SK-N-SH treated with all-trans-retinoic acid at 6 μM for 48 hours (cell line): ENCODE data around the gene TCEA2.

Experiments used
- ATAC-seq: fragments of 200-7000 bp; cut with Tn5 transposase; 3 replicates; pipeline ENCODE4 v1.9.1; 2020; ENCODE audit warnings: mild to moderate bottlenecking, moderate library complexity
- ARNTL ChIP-seq: fragments of 450-650 bp; formaldehyde crosslinking; IDR thresholded peaks from 2 replicates; pipeline ENCODE4 v1.5.0; 2020; ENCODE audit warnings: low read depth, mild to moderate bottlenecking, moderate library complexity, borderline replicate concordance
- BACH2 ChIP-seq: fragments of 250-450 bp; sonication (Bioruptor Pico); IDR thresholded peaks from 2 replicates; pipeline ENCODE4 v1.9.0; 2021; ENCODE audit warnings: mild to moderate bottlenecking, borderline replicate concordance
- CREB5 ChIP-seq: fragments of 250-450 bp; sonication (Bioruptor Pico); IDR thresholded peaks from 2 replicates; pipeline ENCODE4 v1.5.1; 2020; ENCODE audit warnings: low read depth, mild to moderate bottlenecking, moderate library complexity
- CSDC2 ChIP-seq: fragments of 250-450 bp; sonication (Bioruptor Pico); IDR thresholded peaks from 2 replicates; pipeline ENCODE4 v1.5.0; 2020; ENCODE audit warnings: mild to moderate bottlenecking, moderate library complexity
- CSRNP3 ChIP-seq: fragments of 250-450 bp; sonication (Bioruptor Pico); IDR thresholded peaks from 2 replicates; pipeline ENCODE4 v1.5.1; 2021; ENCODE audit warnings: mild to moderate bottlenecking, moderate library complexity
- GLIS3 ChIP-seq: fragments of 250-450 bp; sonication (Bioruptor Pico); IDR thresholded peaks from 2 replicates; pipeline ENCODE4 v1.5.0; 2020; ENCODE audit warnings: mild to moderate bottlenecking, moderate library complexity
- ISL1 ChIP-seq: fragments of 250-450 bp; sonication (Bioruptor Pico); IDR thresholded peaks from 2 replicates; pipeline ENCODE4 v2.1.2; 2022; ENCODE audit warnings: mild to moderate bottlenecking, moderate library complexity
- OSR1 ChIP-seq: fragments of 250-450 bp; sonication (Bioruptor Pico); IDR thresholded peaks from 2 replicates; pipeline ENCODE4 v1.8.0; 2022; ENCODE audit warnings: moderate library complexity, mild to moderate bottlenecking, inconsistent platforms
- PPARA ChIP-seq: fragments of 250-450 bp; sonication (Bioruptor Pico); IDR thresholded peaks from 2 replicates; pipeline ENCODE4 v1.5.0; 2020; ENCODE audit warnings: mild to moderate bottlenecking, borderline replicate concordance
- SNAI2 ChIP-seq: fragments of 250-450 bp; sonication (Bioruptor Pico); IDR thresholded peaks from 2 replicates; pipeline ENCODE4 v1.5.0; 2020; ENCODE audit warnings: mild to moderate bottlenecking, moderate library complexity
- TCF4 ChIP-seq: fragments of 250-450 bp; sonication (Bioruptor Pico); IDR thresholded peaks from 2 replicates; pipeline ENCODE4 v1.8.0; 2021; ENCODE audit warnings: mild to moderate bottlenecking, moderate library complexity, borderline replicate concordance
- TOX ChIP-seq: fragments of 250-450 bp; sonication (Bioruptor Pico); IDR thresholded peaks from 2 replicates; pipeline ENCODE4 v1.8.0; 2021; ENCODE audit warnings: mild to moderate bottlenecking, moderate library complexity, borderline replicate concordance
- TSHZ2 ChIP-seq: fragments of 250-450 bp; sonication (Bioruptor Pico); IDR thresholded peaks from 2 replicates; pipeline ENCODE4 v1.5.0; 2020; ENCODE audit warnings: mild to moderate bottlenecking, moderate library complexity
- ZC3H10 ChIP-seq: fragments of 250-450 bp; sonication (Bioruptor Pico); IDR thresholded peaks from 2 replicates; pipeline ENCODE4 v1.5.1; 2021; ENCODE audit warnings: mild to moderate bottlenecking, moderate library complexity
- ZFP3 ChIP-seq: fragments of 250-450 bp; sonication (Bioruptor Pico); IDR thresholded peaks from 2 replicates; pipeline ENCODE4 v1.5.0; 2020; ENCODE audit warnings: mild to moderate bottlenecking, moderate library complexity
- ZNF565 ChIP-seq: fragments of 450-650 bp; formaldehyde crosslinking; conservative IDR thresholded peaks from 2 replicates; pipeline ENCODE4 v1.5.0; 2020; ENCODE audit warnings: low read depth, mild to moderate bottlenecking, moderate library complexity
- ZNF70 ChIP-seq: fragments of 450-650 bp; formaldehyde crosslinking; IDR thresholded peaks from 2 replicates; pipeline ENCODE4 v1.5.0; 2020; ENCODE audit warnings: mild to moderate bottlenecking, moderate library complexity

The TCEA2 gene

GRCh38 chr20:64030371-64031134 lies 32.4 kb upstream of the TCEA2 start (continued):
- no peak for TF ChIP-seq TSHZ2 (CRISPR knock-in tag)

GRCh38 chr20:64031822-64032314 lies 31.1 kb upstream of the TCEA2 start:
- no peak for ATAC-seq
- TF ChIP-seq CSRNP3: no peak
- TF ChIP-seq GLIS3 (CRISPR knock-in tag): no peak
- TF ChIP-seq BACH2 (CRISPR knock-in tag): no peak
- TF ChIP-seq TOX (CRISPR knock-in tag): no peak
- no peak for TF ChIP-seq CREB5 (CRISPR knock-in tag)

GRCh38 chr20:64032706-64033624 lies 30.0 kb upstream of the TCEA2 start:
- no peak for ATAC-seq
- TF ChIP-seq CSRNP3 (no peak), OSR1 (CRISPR knock-in tag) (no peak), ZNF565 (CRISPR knock-in tag) (no peak), PPARA (no peak), BACH2 (CRISPR knock-in tag) (no peak), ISL1 (CRISPR knock-in tag) (no peak), TSHZ2 (CRISPR knock-in tag) (no peak), SNAI2 (no peak), CSDC2 (CRISPR knock-in tag) (no peak), ZFP3 (no peak), ZC3H10 (CRISPR knock-in tag) (no peak), TCF4 (no peak), CREB5 (CRISPR knock-in tag) (no peak), GLIS3 (CRISPR knock-in tag) (no peak), ZNF70 (CRISPR knock-in tag) (no peak), ARNTL (CRISPR knock-in tag) (no peak)
